Left cardiac atrium (tissue), 4 donors: ENCODE measurements around the gene GPC1. TPM values are rescaled to one million over a fixed set of nuclear protein-coding genes. Genes with fewer than 3 reads are reported as not detected.
A peak's percentile ranks its signal among the peaks of the same experiment; 100 is the strongest.

Experiments
- ATAC-seq, 2 donors: fragments of 200-7000 bp; cut with Tn5 transposase; one replicate each; pipeline ENCODE4 v1.9.1; 2020; ENCODE audit warnings: mild to moderate bottlenecking in 2 of 2, moderate library complexity in 2 of 2
- DNase-seq: peaks from one replicate; pipeline ENCODE4 v3.0.0-alpha.2; 2020
- intact Hi-C, 2 donors: fragments of 100-400 bp; cut with DNase I; formaldehyde crosslinking; loops; one replicate each; pipeline versions ENCODE4 v1.14.1 to v1.15.1; 2022 to 2023
- microRNA-seq, 2 donors: library from miRNA; unstranded; fragments of <30 nt; microRNA quantifications; one replicate each; pipeline ENCODE4 v1.2.0, GENCODE V29; 2020
- total RNA-seq, 2 donors: library from RNA; stranded (reverse); fragmentation: NEBNext Ultra II Directional; extraction: Animal tissue kit (Norgen Biotek cat#: 25700); gene quantifications; one replicate each; pipeline ENCODE4 v1.2.1, GENCODE V29; 2021
- donor health status: DM: no; HTN: yes; CAD: no.
- donor health status: DM: no; HTN: yes; CAD: no; lungs with severe emphysema.
- donor health status: DM: yes; HTN: yes; CAD: no.
- donor health status: Dilated cardiomyopathy.

GPC1 gene
- total RNA-seq, 2 donors from 2014 or later = 74.6 to 78.4 TPM

GRCh38 chr2:240514631-240515030 is 79.2 kb downstream of the GPC1 start:
- no peak for ATAC-seq
- intact Hi-C loops = loop anchor here (5.0 to 10.0 kb wide), 3 partner anchors 188 to 320 kb away; no protein-coding TSS in a partner anchor

GRCh38 chr2:240517342-240517741 is 81.9 kb downstream of the GPC1 start:
- no peak for ATAC-seq
- no peak for DNase-seq

More at GRCh38 chr2:240514631-240515030, 79.2 kb downstream of the GPC1 start:
- peak; percentile 4 for DNase-seq

More at GRCh38 chr2:240517342-240517741, 81.9 kb downstream of the GPC1 start:
- intact Hi-C loops = loop anchor here (10.0 kb wide), 2 partner anchors 187 to 317 kb away; no protein-coding TSS in a partner anchor

Small RNAs within 50 kb of the gene (microRNA-seq; reads per million reads assigned to microRNA genes)
- gene MIR149 = 232 to 416 reads per million in 2 donors

Other genes starting within 250 kb of the GPC1 start
- 1 to 10 TPM; 4.9 to 8.1 TPM for gene ANKMY1, start 122.3 kb downstream of the GPC1 start, total RNA-seq
- 1 to 10 TPM; 8.1 to 8.2 TPM for gene DUSP28, start 124.7 kb downstream of the GPC1 start, total RNA-seq
- gene RNPEPL1, start 132.8 kb downstream of the GPC1 start, total RNA-seq = 10 to 100 TPM; 47.3 to 67.6 TPM
- 10 to 100 TPM; 17.9 to 26.6 TPM for gene CAPN10, start 151.1 kb downstream of the GPC1 start, total RNA-seq
- 1 to 10 TPM; 1.1 to 1.3 TPM for gene GPR35, start 189.8 kb downstream of the GPC1 start, total RNA-seq
- not detected for gene AQP12B, start 247.2 kb downstream of the GPC1 start, total RNA-seq